Measurements from ENCODE around the gene RAB3A. TPM values are rescaled to one million over a fixed set of nuclear protein-coding genes. Genes with fewer than 3 reads are reported as not detected.

Gene RAB3A
- total RNA-seq, 2 experiments from 2014 or later = 4.9 to 8.6 TPM

GRCh38 chr19:18198374-18198773, 5.5 kb downstream of the RAB3A start:
- H3K9me3 ChIP-seq (ENCODE audit: low read length) = no peaks in the 10 kb centered on the region
- ChIA-PET POLR2A (interaction anchor here (0.6 kb wide), 1 partner anchor 32 kb away, joined by 3 read pairs; no protein-coding TSS in a partner anchor), CTCF (ENCODE audit: unreplicated experiment) (no interaction called here)
- intact Hi-C loops (cut with micrococcal nuclease; ENCODE audit: unreplicated experiment) = no loop called here
- TF ChIP-seq EZH2phosphoT487 (IDR thresholded peaks at IDR 0.05; ENCODE audit: borderline replicate concordance, low read depth, low read length) = no peak
- TF ChIP-seq, protein P1, sequence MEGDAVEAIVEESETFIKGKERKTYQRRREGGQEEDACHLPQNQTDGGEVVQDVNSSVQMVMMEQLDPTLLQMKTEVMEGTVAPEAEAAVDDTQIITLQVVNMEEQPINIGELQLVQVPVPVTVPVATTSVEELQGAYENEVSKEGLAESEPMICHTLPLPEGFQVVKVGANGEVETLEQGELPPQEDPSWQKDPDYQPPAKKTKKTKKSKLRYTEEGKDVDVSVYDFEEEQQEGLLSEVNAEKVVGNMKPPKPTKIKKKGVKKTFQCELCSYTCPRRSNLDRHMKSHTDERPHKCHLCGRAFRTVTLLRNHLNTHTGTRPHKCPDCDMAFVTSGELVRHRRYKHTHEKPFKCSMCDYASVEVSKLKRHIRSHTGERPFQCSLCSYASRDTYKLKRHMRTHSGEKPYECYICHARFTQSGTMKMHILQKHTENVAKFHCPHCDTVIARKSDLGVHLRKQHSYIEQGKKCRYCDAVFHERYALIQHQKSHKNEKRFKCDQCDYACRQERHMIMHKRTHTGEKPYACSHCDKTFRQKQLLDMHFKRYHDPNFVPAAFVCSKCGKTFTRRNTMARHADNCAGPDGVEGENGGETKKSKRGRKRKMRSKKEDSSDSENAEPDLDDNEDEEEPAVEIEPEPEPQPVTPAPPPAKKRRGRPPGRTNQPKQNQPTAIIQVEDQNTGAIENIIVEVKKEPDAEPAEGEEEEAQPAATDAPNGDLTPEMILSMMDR (conservative IDR thresholded peaks at IDR 0.05; ENCODE audit: low read length) = no peak
- H3K4me1 ChIP-seq (ENCODE audit: insufficient read depth, low read length, poor library complexity, severe bottlenecking) = peaks cover 28% of the 10 kb centered on the region
- H3K27ac ChIP-seq (ENCODE audit: low read depth, low read length, poor library complexity, severe bottlenecking) = no peak overlapping the region
- no peak overlapping the region for H3K4me3 ChIP-seq (ENCODE audit: low read depth, low read length, poor library complexity, severe bottlenecking)
- DNase-seq (ENCODE audit: low spot score) = no peak
- peaks cover 29% of the 10 kb centered on the region; the same call in 1 of the 2 replicates for H3K79me2 ChIP-seq (ENCODE audit: insufficient read depth, low read depth, low read length)
- no TSS peak for BruUV-seq (replicated peaks)
- no peak overlapping the region for H3K4me2 ChIP-seq (ENCODE audit: low read length)
- peaks cover 67% of the 10 kb centered on the region for H3K36me3 ChIP-seq (ENCODE audit: insufficient read depth, low read length)
- H3K9me2 ChIP-seq (ENCODE audit: insufficient read depth, low read length) = no peaks in the 10 kb centered on the region
- H4K20me1 ChIP-seq (ENCODE audit: insufficient read depth, low read length) = peaks cover 12% of the 10 kb centered on the region; the same call in 1 of the 2 replicates
- H2AFZ ChIP-seq (ENCODE audit: low read length) = no peak overlapping the region

GRCh38 chr19:18197941-18198340, 5.9 kb downstream of the RAB3A start:
- H4K20me1 ChIP-seq (ENCODE audit: insufficient read depth, low read length) = peaks cover 12% of the 10 kb centered on the region; the same call in 1 of the 2 replicates
- no peak for DNase-seq (ENCODE audit: low spot score)
- H3K79me2 ChIP-seq (ENCODE audit: insufficient read depth, low read depth, low read length) = peaks cover 24% of the 10 kb centered on the region; the same call in 1 of the 2 replicates
- H3K4me2 ChIP-seq (ENCODE audit: low read length) = no peak overlapping the region
- ChIA-PET POLR2A (no interaction called here), CTCF (ENCODE audit: unreplicated experiment) (no interaction called here)
- H2AFZ ChIP-seq (ENCODE audit: low read length) = no peak overlapping the region
- no peak overlapping the region for H3K27ac ChIP-seq (ENCODE audit: low read depth, low read length, poor library complexity, severe bottlenecking)
- peaks cover 24% of the 10 kb centered on the region for H3K4me1 ChIP-seq (ENCODE audit: insufficient read depth, low read length, poor library complexity, severe bottlenecking)
- H3K4me3 ChIP-seq (ENCODE audit: low read depth, low read length, poor library complexity, severe bottlenecking) = no peak overlapping the region
- H3K9me2 ChIP-seq (ENCODE audit: insufficient read depth, low read length) = no peaks in the 10 kb centered on the region
- H3K9me3 ChIP-seq (ENCODE audit: low read length) = no peaks in the 10 kb centered on the region
- no TSS peak for BruUV-seq (replicated peaks)
- TF ChIP-seq, protein P1 (conservative IDR thresholded peaks at IDR 0.05; ENCODE audit: low read length) = no peak
- no peak for TF ChIP-seq EZH2phosphoT487 (IDR thresholded peaks at IDR 0.05; ENCODE audit: borderline replicate concordance, low read depth, low read length)
- H3K36me3 ChIP-seq (ENCODE audit: insufficient read depth, low read length) = peaks cover 67% of the 10 kb centered on the region
- intact Hi-C loops (cut with micrococcal nuclease; ENCODE audit: unreplicated experiment) = no loop called here

GRCh38 chr19:18197306-18197705, 6.5 kb downstream of the RAB3A start:
- DNase-seq (ENCODE audit: low spot score) = no peak
- no peak overlapping the region for H3K27ac ChIP-seq (ENCODE audit: low read depth, low read length, poor library complexity, severe bottlenecking)
- H3K36me3 ChIP-seq (ENCODE audit: insufficient read depth, low read length) = peaks cover 64% of the 10 kb centered on the region
- TF ChIP-seq, protein P1 (conservative IDR thresholded peaks at IDR 0.05; ENCODE audit: low read length) = no peak
- no peak overlapping the region for H3K4me3 ChIP-seq (ENCODE audit: low read depth, low read length, poor library complexity, severe bottlenecking)
- CTCF ChIA-PET (ENCODE audit: unreplicated experiment) = no interaction called here
- POLR2A ChIA-PET = interaction anchor here (0.6 kb wide), 1 partner anchor 52 kb away, joined by 4 read pairs; no protein-coding TSS in a partner anchor
- H2AFZ ChIP-seq (ENCODE audit: low read length) = no peak overlapping the region
- intact Hi-C loops (cut with micrococcal nuclease; ENCODE audit: unreplicated experiment) = no loop called here
- H3K9me3 ChIP-seq (ENCODE audit: low read length) = no peaks in the 10 kb centered on the region
- peaks cover 12% of the 10 kb centered on the region; the same call in 1 of the 2 replicates for H4K20me1 ChIP-seq (ENCODE audit: insufficient read depth, low read length)
- peaks cover 18% of the 10 kb centered on the region; the same call in 1 of the 2 replicates for H3K79me2 ChIP-seq (ENCODE audit: insufficient read depth, low read depth, low read length)
- peaks cover 18% of the 10 kb centered on the region for H3K4me1 ChIP-seq (ENCODE audit: insufficient read depth, low read length, poor library complexity, severe bottlenecking)
- H3K9me2 ChIP-seq (ENCODE audit: insufficient read depth, low read length) = no peaks in the 10 kb centered on the region
- H3K4me2 ChIP-seq (ENCODE audit: low read length) = no peak overlapping the region
- BruUV-seq (replicated peaks) = no TSS peak
